Embryonic facial prominence (tissue), 1 donor: Measurements from ENCODE around the gene DLG5.

ENCODE experiments used
- DNase-seq: peaks from one replicate; pipeline ENCODE4 v3.0.0-alpha.2; 2016; ENCODE audit errors: extremely low spot score

DLG5 gene

DNA sequence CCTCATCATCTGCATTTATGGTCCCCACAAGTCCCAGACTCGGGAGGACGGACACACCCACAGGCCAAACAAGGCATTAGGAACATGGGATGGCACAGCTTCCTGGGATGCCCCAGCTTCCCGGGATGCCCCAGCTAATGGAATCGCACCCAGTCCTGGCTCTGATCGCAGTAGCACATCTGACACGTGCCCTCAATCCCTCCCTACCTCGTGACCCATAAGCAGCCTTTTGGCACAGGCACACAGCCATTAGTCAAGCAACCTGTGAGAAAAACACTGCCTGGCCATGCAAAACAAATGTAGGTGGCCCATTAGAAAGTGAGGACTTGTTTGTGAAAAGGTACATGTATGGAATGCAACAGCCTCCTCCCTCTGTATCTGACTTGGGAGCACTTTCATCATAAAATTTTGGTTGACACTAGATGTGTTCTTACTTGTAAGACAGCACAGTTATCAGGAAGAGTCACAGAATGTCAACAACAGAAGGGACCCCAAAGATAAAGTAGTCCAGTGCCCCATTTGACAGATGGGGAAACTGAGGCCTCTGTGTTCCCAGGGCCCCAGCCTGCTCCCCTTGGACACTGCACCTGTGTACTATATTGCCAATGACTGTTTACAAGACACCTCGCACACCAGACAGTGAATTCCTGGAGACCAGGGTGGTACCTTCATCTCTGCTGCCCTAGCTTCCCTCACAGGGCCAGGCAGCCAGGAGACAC, 34.4 kb downstream of the DLG5 start:
- no peak for DNase-seq

DNA sequence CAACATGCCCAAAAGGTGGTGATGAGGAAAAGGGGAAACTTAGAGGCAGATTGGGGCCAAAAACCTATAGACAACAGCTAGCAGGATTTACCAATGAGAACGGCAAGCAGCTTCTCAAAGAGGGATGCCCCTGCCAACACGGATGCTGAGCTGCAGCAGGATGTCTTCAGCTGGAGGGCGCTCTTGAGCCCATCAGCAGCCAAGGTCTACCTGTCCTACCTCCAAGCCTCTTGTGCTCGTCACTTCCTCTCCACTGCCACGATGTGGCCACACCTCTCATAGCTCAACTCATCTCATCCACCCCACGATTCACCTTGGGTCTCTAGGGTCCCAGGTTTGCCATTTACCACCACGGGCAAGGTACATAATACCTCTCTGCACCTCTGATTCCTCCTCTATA, 36.5 kb downstream of the DLG5 start:
- DNase-seq = no peak

DNA sequence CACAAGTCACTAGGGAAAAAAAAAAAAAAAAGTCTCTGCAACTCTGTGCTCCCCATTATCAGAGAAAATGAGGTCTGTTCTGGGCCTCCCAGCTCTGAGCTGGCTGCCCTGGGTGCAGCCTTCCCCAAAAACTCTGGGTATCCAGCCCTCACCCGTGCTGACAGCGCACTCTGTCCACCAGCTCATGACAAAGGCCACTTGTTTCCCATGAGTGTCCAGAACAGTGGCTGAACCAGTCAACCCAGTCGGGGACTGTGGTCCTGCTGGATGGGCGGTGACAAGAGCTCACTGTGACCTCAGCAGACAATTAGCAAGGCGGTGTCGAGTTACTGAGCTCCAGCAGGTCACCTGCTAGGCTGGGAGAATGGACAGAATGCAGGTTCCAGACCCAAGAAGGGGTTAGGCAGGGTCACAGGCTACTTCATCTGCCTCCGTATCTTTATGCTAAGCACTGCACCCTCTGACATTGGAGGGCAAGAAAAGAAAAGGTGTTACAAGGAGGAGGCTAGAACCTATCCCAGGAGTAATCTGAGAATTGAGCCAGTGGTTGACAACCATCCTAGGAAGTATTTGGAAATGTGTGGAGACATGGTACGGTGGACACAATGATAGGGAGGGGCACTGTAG, 37.2 kb downstream of the DLG5 start:
- no peak for DNase-seq

DNA sequence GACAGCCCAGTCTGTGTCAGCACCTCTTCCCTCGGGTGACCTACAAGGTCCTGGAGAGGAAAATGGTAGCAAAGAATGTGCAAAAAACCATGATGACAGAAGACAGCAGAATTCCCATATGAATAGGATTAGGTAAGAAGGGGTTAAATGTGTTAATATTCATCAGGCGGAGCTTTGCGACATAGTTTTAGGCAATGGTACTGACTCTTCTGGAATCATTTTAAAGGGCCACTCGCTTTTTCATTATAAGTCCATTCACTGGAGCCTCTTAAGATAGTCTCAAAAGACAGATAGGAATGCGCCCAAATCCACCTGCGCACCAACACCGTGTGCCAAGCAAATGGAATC, 38.2 kb downstream of the DLG5 start:
- DNase-seq = no peak

DNA sequence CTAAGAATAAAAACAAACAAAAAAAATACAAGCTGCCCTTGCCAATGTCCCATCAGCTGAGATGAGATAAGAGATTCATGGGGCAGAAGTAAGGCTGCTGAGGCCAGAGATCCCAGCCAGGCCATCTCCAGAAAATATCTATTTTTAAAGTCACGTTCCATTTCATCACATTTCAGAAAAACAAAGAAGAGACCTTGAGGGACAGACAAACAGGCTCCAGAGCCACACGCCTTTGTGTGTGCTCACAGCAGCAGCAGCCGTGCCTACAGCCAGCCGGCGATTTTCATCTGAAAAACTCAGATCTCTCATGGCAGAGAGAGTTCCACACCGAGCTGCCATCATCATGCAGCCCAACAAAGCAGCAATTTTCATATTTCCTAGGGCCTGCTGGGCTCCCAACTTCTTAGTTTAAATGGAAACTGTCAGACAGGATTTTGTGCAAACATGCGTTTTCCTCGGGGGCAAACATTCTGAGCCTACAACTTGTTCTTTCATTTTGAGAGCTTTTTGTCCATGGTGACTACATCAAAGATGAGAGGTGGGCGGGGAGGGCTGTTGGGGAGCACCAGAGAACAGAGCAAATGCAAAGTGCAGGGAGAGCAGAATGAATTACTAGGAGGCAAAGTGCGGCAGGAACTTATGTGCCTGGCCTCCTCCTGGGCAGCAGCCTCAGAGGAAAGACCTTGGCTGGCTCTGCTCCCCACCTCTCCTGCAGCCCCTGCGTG, 38.8 kb downstream of the DLG5 start:
- no peak for DNase-seq

DNA sequence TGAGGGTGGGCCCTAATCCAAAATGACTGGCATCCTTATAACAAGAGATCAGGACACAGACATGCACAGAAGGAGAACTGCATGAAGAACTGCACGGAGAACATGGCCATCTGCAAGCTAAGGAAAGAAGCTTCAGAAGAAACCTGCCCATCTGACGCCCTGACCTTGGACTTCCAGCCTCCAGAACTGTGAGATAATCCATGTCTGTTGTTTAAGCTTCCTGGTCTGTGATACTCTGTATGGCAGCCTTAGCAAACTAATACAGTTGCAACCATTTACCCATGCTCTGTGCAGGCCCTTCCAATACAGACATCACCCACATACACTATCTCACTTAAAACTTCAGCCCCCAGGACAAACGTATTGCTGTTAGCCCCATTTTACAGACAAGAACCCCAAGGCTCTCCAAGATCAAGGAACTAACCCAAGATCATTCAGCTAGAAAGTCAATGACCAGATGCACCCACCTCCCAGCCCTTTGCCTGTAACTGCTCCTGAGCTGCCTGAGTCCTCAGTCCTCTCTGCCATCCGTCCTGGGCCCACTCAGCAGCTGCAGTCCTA, 39.7 kb downstream of the DLG5 start:
- DNase-seq = no peak

DNA sequence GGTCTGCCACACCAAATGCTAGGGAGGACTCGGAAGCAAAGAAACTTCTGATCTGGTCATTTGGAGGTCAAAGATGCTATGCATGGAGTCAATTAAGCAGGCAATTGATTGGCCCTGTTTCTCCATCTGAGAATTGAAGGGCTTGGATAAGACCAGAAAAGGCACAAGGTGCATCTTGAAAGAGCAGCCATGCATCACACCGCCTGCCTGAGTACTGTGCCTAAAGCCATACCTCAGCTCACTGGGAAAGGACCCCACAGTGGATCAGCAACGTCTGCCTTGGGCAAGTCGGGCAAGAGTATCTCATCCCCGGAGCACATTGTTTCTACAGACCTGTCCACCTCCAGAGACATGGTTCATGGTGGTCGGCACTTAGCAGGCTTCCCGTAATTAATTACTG, 42.4 kb downstream of the DLG5 start:
- no peak for DNase-seq

DNA sequence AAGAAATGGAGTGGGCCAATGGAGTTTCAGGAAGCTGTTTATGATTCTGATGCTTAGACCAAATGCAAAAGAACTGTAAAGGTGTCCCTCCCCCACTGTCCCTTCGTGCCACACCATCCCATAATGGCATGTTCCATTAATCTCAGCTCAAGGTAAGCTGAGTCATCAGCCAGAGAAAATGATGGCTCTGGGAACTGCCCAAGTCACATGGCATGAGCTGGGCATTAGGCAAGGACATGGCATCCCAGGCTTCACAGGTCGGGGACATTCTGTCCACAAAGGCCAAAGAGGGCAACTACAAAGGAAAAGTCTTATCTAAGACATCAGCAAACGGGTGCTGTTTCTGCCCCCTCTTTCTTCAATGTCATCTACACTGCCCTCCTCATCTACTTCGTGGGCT, 44.9 kb downstream of the DLG5 start:
- no peak for DNase-seq

DNA sequence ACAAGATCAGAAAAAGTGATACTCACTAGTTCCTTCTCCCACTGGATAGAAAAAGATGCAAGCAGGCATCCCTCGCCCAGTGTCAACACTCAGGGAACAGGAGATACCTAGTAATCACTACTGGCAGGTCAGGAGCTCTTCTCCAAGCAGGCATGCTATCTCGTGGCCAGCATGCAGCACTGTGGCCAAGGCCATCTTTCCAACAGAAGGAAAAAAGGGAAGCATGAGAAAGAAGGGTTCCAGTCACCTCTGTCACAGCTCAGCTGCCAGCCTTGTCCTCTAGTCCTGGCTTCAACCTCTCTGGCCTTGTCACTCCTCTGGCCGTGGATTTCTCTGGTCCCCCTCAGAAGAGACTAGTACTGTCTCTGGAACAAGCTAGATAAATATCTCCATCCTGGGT, 45.3 kb downstream of the DLG5 start:
- no peak for DNase-seq

DNA sequence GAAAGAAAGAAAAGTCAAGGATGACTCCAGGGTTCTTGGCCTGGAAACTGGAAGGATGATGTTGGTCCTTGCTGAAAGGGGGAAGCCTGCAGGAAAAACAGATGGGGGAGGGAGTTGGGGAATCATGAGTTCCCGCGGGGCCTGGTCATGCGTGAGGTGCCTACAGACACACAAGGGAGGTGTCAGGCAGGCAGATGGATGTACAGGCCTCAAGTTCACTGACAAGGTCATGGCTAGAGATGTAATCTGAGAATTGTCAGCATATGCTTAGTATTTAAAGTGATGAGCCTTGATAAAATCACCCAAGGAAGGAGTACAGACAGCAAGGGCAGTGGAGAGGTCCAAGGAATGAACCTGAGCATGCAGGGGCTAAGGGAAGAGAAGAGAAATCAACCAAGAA, 46.8 kb downstream of the DLG5 start:
- no peak for DNase-seq

DNA sequence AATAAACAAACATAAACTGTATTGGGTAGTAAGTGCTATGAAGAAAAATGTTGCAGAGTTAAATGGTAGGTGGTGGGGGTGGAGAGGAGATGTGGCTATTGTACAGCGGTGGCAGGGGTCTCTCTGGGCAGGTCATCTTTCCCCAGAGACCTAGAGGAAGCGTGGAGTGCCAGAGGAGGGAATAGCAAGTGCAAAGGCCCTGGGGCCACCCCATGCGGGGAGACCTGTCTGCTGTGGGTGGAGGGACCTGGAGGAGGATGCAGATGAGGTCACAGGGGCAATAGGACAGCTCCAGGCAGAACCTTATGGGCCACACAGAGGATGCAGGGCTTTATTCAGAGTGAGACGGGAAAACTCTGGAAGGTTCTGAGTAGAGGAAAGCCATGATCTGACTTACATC, 47.5 kb downstream of the DLG5 start:
- no peak for DNase-seq

DNA sequence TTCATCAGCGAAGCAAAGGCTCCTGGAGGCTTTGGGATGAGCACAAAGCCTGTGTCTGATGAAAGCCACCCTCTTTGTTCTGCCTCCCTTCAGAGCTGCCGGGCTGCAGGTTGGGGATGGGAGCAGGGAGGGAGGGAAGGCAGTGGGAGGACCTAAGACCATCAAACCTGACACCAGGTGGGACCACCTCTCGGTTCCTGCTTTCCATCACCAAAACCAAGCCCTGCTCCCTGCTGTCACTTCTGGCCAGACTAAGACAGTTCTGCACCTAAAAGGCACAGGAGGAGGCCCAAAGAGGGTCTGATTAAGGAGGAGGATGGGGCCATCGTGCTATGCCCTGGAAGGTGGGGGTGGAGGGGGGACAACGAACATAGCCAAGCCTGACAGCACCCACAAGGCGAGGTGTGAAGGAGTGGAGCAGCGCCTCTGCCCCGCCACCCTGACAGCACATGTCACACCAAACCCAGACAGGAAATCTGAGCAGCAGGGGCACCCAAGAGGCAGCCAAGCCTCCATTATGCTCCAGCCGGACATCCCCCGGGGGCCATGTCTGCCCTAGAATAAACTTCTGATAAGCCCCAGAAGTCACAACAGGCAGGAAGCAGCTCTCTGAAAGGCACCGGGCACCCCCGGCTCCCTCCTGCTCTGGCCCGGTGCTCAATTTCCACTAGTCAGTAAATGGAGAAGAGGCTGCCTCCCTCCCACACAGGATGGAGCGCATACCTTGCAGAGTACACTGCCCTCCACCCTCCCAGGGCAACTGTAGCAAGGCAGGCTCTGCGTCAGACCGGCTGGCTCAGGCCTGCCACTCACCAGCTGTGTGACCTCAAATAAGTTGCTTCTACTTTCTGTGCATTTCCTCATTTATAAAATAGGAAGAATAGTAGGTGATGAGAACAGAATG, 48.9 kb downstream of the DLG5 start:
- no peak for DNase-seq

DNA sequence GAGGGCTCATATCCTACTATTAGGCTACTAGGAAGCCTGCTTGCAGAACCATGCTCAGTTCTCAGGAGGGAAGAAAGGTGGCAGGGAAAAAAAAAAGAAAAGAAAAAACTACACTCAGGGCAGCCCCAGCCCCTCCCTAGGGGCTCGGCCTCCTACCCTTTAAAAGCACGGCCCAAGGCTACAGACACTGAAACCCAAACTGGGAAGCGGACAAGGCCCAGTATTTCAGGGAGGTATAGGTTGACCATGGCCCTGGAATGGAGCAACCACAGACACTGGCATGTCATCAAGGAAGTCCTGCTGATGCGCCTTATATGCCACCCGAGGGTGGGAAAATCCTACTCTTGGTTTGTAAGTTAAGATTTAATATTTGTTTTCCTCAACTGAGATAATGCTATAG, 50.8 kb downstream of the DLG5 start:
- no peak for DNase-seq

DNA sequence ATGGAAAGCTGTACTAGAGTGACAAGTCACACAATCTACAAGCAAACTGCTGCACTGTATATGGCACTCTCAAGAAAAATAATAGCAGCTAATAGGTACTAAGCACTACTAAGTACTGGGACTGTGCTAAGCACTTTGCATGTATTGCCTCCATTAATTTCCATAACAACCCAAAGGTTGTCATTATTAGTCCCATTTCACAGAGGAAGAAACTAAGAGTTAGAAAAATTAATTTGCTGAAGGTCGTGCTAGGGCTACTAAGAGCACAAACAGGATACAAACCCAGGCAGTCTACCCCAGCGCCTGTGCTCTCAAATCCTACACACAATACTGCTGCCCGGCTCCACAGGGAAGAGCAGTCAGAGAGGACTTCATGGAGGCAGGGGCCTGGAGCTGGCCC, 51.7 kb downstream of the DLG5 start:
- no peak for DNase-seq

DNA sequence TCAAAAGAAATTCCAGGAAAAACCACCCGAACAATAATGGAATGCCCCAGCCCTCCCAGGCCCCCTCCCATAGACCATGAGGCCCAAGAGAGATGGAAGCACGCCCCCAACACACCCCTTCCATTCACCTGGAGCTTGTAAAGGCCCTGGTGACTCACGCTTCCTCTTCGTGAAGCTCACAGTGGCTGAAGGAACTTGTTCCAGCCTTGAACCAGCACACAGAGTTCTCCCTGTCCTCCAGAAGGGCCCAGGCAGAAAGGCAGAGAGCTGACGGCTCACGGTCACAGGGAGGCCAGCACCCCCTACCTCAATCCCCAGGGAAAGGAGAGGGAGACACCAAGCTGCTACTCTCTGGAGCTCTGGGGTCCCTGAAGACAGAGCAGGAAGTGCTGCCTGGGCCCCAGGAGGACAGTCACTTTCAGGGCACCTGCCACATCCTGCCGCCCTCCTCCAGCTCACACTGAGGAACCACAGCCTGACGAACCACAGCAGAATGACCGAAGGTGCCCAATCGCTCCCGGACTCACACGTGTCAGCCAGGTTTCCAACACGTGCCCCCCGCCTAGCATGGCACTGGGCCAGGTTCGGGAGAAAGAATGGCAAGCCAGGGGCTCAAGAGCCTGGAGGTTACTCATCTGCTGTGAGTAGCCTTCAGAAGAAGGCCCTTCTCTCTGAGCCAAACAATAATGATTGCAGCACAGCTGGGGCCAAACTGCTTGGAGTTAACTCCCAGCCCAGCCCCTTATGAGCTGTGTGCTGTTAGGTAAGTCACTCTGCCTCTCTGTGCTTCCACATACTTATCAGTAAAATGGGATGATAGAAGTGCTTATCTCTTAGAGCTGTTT, 52.8 kb downstream of the DLG5 start:
- DNase-seq = no peak

DNA sequence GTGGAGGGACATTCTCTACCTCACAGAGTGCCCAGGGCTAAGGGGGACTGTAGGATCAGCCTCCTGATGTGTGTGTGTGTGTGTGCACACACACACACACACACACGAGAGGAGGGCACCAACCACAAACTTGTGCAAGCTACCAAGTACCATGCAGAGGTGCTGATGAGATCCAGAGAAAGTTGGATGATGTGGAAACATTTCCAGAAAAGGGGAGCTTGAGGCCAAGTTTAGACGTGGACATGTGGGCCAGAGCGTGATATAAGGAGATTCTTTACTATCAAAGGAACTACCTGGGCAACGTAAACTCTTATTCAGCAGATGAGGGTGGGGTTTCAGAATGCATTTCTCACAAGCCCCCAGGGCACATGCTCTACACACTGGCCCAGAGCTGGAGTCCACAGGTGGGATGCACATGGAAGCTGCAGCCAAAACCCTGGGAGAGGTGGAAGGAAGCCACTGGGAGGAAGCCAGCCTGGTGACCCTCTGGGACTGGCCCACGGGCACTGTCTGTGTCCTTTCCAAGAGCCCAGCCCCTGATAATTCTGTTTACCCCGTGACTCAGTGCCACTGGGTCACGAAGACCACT, 53.5 kb downstream of the DLG5 start:
- no peak for DNase-seq

DNA sequence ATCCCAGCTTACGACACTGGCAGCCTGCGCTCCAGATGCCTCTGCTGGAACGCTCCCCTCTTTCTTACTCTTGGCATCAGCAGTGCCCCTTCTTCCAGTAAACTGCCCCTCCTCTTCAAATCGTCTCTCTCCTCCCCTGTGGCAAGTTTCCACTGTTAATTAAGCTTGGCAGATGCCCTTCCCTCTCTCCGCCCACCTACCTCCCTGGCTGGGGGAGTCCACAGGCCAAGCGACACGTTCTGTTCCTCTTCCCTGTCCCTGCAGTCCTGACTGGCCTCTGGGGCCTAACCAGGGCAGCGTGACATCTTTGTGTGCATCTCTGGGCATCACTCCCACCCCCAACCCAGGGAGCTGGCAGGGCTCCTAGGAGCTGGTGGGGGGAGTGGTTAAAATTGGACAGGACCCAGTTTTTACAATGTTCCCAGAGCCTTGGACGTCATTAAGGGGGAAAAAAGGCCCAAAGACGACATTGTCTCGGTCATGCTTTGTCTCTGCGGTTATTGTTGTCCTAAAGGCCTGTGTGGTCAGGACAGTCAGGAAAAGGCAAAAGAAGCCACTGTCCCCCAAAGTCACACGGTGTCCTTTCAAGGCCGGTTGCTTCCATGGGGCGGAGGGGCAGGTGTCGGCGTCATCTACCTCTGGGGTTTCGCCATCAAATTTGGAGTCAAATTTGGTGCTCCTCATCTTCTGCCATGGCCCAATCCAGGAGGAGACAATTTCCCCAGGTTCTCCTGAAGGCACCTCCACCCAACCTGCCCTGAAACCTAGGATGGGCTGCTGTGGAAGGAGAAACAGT, 54.2 kb downstream of the DLG5 start:
- no peak for DNase-seq

DNA sequence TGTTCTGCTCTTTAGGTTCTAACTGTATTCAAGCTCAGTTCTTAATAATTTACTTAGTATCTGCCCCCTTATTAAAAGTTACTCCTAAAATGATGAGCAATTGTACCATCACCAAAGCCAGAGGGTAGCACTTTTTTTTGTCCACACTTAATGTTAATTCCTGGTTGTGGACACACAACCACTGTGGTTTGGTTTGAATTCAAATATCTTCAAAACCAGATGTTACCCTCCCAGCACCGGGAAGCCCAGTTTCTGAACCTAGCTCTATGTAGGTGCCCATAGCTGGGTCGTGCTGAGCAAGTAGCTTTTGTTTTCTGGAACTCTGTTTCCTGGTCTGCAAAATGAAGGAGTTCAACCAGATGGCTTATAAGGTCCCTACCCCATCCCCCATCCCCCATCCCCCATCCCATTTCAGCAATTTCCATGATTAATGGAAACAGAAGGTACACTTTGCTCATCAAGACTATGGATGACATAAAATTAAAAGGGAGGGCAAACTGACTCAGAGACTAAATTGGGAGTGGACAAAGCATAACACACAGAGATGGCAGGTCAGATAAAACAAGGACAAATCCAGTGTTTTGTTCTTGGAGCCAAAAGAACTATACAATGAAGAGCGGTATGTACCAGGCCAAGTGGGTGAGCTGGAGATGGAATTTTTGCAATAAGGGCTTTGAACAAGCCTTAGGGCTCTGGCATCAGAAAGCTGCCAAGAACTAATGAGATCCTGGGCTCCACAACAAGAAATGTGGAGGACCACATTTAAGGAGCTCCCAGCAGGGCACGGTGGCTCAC, 56.7 kb downstream of the DLG5 start:
- no peak for DNase-seq

DNA sequence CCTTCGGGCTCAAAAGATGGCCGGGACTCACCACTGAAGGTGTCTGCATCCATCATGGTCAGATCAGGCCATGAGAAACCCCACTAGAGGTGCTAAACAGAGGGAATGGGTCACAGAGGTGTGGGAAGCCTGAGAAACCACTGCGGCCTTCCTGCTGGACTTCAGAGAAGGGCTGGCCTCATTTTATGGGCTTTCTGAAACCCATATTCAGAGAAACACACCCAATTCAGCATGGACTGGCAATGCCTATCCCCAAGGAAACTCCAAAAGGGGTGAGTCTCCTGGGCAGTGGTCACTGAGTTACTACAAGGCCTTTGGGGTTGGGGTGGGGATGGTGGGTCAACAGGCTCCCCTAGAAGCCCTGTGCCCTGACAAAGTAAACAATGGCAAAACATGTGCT, 58.0 kb downstream of the DLG5 start:
- no peak for DNase-seq
